ENCODE results near the gene HPCAL1.

- TF ChIP-seq CTCF (IDR thresholded peaks at IDR 0.05) (peak in 5 of 12 donors; percentile 13 to 43 (median 38)), POLR2A (IDR thresholded peaks at IDR 0.05) (peak in 1 of 2 donors; percentile 76)
Measured at GRCh38 chr2:10448576-10449485, 146.1 kb downstream of the HPCAL1 start.
